HepG2 (cell line): ENCODE data around the gene BCAS3. TPM values are rescaled to one million over a fixed set of nuclear protein-coding genes. Genes with fewer than 3 reads are reported as not detected.
A peak's percentile ranks its signal among the peaks of the same experiment; 100 is the strongest.

Source experiments
- ARNT ChIP-seq: fragments of 450-650 bp; IDR thresholded peaks from 2 replicates; pipeline ENCODE4 v1.6.1; 2017
- EHMT2 ChIP-seq: fragments of 200-600 bp; sonication (generic); IDR thresholded peaks from 2 replicates; pipeline ENCODE4 v1.7.0; 2017; ENCODE audit warnings: antibody characterized with exemption, low read depth, low read length, borderline replicate concordance
- KMT2B ChIP-seq: IDR thresholded peaks from 2 replicates; pipeline ENCODE4 v1.6.1; 2016; ENCODE audit warnings: missing genetic modification reagents, missing compliant biosample characterization
- MIER2 ChIP-seq: IDR thresholded peaks from 2 replicates; pipeline ENCODE4 v1.6.1; 2016; ENCODE audit warnings: missing biosample characterization, missing genetic modification reagents
- NFE2 ChIP-seq: sonication (generic); formaldehyde crosslinking; IDR thresholded peaks from 2 replicates; pipeline ENCODE4 v1.4.0; 2020; ENCODE audit warnings: missing genetic modification reagents
- NR2C2 ChIP-seq: sonication (generic); formaldehyde crosslinking; IDR thresholded peaks from 2 replicates; pipeline ENCODE4 v1.4.0; 2020; ENCODE audit warnings: missing genetic modification reagents, mild to moderate bottlenecking, moderate library complexity, borderline replicate concordance
- RFX5 ChIP-seq: IDR thresholded peaks from 2 replicates; pipeline ENCODE4 v1.6.1; 2011; ENCODE audit warnings: low read depth, low read length, improper control_type of control experiment
- RFXANK ChIP-seq: IDR thresholded peaks from 2 replicates; pipeline ENCODE4 v1.6.1; 2016
- YEATS4 ChIP-seq: sonication (generic); formaldehyde crosslinking; IDR thresholded peaks from 2 replicates; pipeline ENCODE4 v1.4.0; 2020; ENCODE audit warnings: missing genetic modification reagents, borderline replicate concordance
- ZMYM4 ChIP-seq: sonication (generic); formaldehyde crosslinking; IDR thresholded peaks from 2 replicates; pipeline ENCODE4 v1.8.1; 2023; ENCODE audit warnings: mild to moderate bottlenecking, missing genetic modification reagents
- ZNF263 ChIP-seq: sonication (generic); formaldehyde crosslinking; IDR thresholded peaks from 2 replicates; pipeline ENCODE4 v1.4.0; 2020; ENCODE audit warnings: missing genetic modification reagents
- ZNF747 ChIP-seq: sonication (generic); formaldehyde crosslinking; IDR thresholded peaks from 2 replicates; pipeline ENCODE4 v1.8.1; 2023; ENCODE audit warnings: missing genetic modification reagents, mild to moderate bottlenecking, borderline replicate concordance
- polyA plus RNA-seq, 8 experiments: library from polyadenylated mRNA; depleted of rRNA in 3 of 8; stranded (reverse) in 7 of 8; unstranded in 1 of 8; fragments of >200 nt; fragmentation: Illumina TruSeq in 4 of 8; extraction: Trizol in 4 of 8; gene quantifications; 2 replicates each; pipeline versions ENCODE4 v1.2.1 to v1.2.3, GENCODE V29; 2011 to 2016; ENCODE audit warnings: low read depth in 4 of 8, missing spikeins in 1 of 8, mixed read lengths in 1 of 8; ENCODE audit not compliant: insufficient read depth in 1 of 8
- total RNA-seq, 5 experiments: library from RNA; depleted of rRNA; stranded (reverse); fragments of >200 nt; fragmentation: Illumina TruSeq; extraction: Trizol; gene quantifications; 2 replicates each; pipeline ENCODE4 v1.2.3, GENCODE V29; 2016; ENCODE audit warnings: low read depth in 1 of 5
- TF ChIP-seq, protein P1 (sequence below): sonication (generic); formaldehyde crosslinking; IDR thresholded peaks from 2 replicates; pipeline ENCODE4 v1.4.0; 2020; ENCODE audit warnings: mild to moderate bottlenecking, missing genetic modification reagents
- TF ChIP-seq, protein P2 (sequence below): sonication (generic); formaldehyde crosslinking; conservative IDR thresholded peaks from 2 replicates; pipeline ENCODE4 v1.4.0; 2020; ENCODE audit warnings: missing genetic modification reagents
- TF ChIP-seq, protein P3 (sequence below): sonication (generic); formaldehyde crosslinking; IDR thresholded peaks from 2 replicates; pipeline ENCODE4 v1.8.0; 2022; ENCODE audit warnings: low read depth, missing genetic modification reagents
- TF ChIP-seq, protein P4 (sequence below), 2 experiments: fragments of 450-650 bp in 1 of 2; sonication (generic) in 1 of 2; formaldehyde crosslinking in 1 of 2; IDR thresholded peaks; 2 replicates each; pipeline versions ENCODE4 v1.6.1 to v1.8.0; 2016 to 2022; ENCODE audit warnings: antibody characterized with exemption in 1 of 2, mild to moderate bottlenecking in 1 of 2, missing genetic modification reagents in 1 of 2

BCAS3 gene
- total and polyA plus RNA-seq, 2 of the 13 experiments (the other 11 are each of a cell fraction or from before 2014, with no cell fraction given), result 10.7 to 11.2 TPM

DNA sequence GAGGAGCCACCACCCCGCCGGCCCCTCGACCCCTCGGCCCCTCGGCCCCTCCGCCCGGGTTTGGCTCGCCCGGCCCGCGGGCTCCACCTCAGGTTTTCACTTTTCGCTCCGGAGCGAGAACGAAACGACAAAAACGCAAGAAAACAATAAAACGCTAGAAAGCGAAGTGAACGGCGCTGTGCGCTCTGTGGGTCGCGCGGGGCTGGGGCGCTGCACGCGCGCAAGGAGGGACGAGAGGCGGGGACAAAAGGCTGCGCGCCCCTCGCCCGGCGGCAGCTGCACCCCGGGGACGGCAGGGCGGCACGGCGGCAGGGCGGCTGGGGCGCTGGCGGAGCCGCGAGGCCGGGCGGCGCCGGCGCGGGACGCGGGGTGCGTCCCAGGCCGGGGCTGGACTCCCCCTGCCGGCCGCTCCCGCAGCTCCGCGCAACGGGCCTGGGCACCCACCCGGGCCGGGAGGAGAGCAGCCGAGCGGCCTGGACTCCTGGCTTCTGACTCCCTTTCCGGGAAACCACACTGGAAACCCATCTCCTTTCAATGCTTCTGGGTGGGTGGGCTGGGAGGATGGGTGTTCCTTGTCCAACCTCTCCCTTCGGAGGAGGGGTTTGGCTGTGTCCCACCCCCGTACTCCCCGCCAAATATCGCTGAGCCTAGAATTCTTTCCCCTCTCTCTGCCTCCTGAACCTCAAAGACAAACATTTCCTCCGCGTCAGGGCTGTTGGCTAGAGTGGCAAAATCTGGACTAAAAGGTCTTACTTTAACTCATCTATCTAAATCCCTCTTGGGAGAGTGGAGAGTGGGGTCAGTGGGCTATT, 731.9 kb downstream of the BCAS3 start (continued):
- TF ChIP-seq, protein P1, sequence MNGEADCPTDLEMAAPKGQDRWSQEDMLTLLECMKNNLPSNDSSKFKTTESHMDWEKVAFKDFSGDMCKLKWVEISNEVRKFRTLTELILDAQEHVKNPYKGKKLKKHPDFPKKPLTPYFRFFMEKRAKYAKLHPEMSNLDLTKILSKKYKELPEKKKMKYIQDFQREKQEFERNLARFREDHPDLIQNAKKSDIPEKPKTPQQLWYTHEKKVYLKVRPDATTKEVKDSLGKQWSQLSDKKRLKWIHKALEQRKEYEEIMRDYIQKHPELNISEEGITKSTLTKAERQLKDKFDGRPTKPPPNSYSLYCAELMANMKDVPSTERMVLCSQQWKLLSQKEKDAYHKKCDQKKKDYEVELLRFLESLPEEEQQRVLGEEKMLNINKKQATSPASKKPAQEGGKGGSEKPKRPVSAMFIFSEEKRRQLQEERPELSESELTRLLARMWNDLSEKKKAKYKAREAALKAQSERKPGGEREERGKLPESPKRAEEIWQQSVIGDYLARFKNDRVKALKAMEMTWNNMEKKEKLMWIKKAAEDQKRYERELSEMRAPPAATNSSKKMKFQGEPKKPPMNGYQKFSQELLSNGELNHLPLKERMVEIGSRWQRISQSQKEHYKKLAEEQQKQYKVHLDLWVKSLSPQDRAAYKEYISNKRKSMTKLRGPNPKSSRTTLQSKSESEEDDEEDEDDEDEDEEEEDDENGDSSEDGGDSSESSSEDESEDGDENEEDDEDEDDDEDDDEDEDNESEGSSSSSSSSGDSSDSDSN (CRISPR knock-in tag), result peak; percentile 86
- peak; percentile 12; the same call in 1 of the 2 replicates for TF ChIP-seq ZNF263 (CRISPR knock-in tag)
- TF ChIP-seq, protein P2, sequence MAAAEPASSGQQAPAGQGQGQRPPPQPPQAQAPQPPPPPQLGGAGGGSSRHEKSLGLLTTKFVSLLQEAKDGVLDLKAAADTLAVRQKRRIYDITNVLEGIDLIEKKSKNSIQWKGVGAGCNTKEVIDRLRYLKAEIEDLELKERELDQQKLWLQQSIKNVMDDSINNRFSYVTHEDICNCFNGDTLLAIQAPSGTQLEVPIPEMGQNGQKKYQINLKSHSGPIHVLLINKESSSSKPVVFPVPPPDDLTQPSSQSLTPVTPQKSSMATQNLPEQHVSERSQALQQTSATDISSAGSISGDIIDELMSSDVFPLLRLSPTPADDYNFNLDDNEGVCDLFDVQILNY, result no peak
- TF ChIP-seq ARNT, result no peak
- no peak for TF ChIP-seq EHMT2
- no peak for TF ChIP-seq RFX5
- TF ChIP-seq NR2C2 (CRISPR knock-in tag), result 0 out of 2 replicates have a peak, but pooled peaks have one; percentile 17
- TF ChIP-seq RFXANK (CRISPR knock-in tag), result no peak
- TF ChIP-seq ZMYM4, result no peak
- TF ChIP-seq KMT2B, result no peak
- TF ChIP-seq, protein P3, sequence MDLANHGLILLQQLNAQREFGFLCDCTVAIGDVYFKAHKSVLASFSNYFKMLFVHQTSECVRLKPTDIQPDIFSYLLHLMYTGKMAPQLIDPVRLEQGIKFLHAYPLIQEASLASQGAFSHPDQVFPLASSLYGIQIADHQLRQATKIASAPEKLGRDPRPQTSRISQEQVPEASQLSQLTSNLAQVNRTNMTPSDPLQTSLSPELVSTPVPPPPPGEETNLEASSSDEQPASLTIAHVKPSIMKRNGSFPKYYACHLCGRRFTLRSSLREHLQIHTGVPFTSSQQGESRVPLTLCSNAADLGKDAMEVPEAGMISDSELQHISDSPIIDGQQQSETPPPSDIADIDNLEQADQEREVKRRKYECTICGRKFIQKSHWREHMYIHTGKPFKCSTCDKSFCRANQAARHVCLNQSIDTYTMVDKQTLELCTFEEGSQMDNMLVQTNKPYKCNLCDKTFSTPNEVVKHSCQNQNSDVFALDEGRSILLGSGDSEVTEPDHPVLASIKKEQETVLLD (CRISPR knock-in tag), result no peak
- TF ChIP-seq, protein P4, sequence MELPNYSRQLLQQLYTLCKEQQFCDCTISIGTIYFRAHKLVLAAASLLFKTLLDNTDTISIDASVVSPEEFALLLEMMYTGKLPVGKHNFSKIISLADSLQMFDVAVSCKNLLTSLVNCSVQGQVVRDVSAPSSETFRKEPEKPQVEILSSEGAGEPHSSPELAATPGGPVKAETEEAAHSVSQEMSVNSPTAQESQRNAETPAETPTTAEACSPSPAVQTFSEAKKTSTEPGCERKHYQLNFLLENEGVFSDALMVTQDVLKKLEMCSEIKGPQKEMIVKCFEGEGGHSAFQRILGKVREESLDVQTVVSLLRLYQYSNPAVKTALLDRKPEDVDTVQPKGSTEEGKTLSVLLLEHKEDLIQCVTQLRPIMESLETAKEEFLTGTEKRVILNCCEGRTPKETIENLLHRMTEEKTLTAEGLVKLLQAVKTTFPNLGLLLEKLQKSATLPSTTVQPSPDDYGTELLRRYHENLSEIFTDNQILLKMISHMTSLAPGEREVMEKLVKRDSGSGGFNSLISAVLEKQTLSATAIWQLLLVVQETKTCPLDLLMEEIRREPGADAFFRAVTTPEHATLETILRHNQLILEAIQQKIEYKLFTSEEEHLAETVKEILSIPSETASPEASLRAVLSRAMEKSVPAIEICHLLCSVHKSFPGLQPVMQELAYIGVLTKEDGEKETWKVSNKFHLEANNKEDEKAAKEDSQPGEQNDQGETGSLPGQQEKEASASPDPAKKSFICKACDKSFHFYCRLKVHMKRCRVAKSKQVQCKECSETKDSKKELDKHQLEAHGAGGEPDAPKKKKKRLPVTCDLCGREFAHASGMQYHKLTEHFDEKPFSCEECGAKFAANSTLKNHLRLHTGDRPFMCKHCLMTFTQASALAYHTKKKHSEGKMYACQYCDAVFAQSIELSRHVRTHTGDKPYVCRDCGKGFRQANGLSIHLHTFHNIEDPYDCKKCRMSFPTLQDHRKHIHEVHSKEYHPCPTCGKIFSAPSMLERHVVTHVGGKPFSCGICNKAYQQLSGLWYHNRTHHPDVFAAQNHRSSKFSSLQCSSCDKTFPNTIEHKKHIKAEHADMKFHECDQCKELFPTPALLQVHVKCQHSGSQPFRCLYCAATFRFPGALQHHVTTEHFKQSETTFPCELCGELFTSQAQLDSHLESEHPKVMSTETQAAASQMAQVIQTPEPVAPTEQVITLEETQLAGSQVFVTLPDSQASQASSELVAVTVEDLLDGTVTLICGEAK (IDR thresholded peaks at IDR 0.05), result no peak
- TF ChIP-seq, protein P4 (CRISPR knock-in tag; IDR thresholded peaks at IDR 0.05), result no peak
- TF ChIP-seq MIER2 (CRISPR knock-in tag), result no peak
- TF ChIP-seq ZNF747, result no peak
- no peak for TF ChIP-seq NFE2 (CRISPR knock-in tag)
- TF ChIP-seq YEATS4 (CRISPR knock-in tag), result 0 out of 2 replicates have a peak, but pooled peaks have one; percentile 18
